Hypothalamus (tissue), 51 donors: ENCODE data around the gene TRIM4.
"Not testable (repeated sequence)": the region's sequence is repeated elsewhere in the genome, so short reads cannot be mapped to it uniquely, and the experiment has no call there.

Experiments
- DNase-seq, 51 donors: peaks; one replicate each; lab custom pipeline; 2025; lab: John Stamatoyannopoulos, UW

TRIM4 gene

GRCh38 chr7:99918959-99919813 is at the start of gene TRIM4:
Gene TRIM4, minus strand, starts transcription at chr7:99919530. Its CDS starts 129 bp downstream, at chr7:99919401.
- peak; percentile 34 to 95 (median 87) for DNase-seq

GRCh38 chr7:99958564-99959227 is 39.4 kb upstream of the TRIM4 start:
- DNase-seq, result no peak

- DNase-seq, result no peak
Observed at GRCh38 chr7:99955247-99955646, 35.9 kb upstream of the TRIM4 start.

- not testable (repeated sequence) for DNase-seq
Observed at GRCh38 chr7:99954643-99955042, 35.3 kb upstream of the TRIM4 start.

- DNase-seq, result no peak
Observed at GRCh38 chr7:99953649-99954048, 34.3 kb upstream of the TRIM4 start.

- not testable (repeated sequence) for DNase-seq
Observed at GRCh38 chr7:99952649-99953048, 33.3 kb upstream of the TRIM4 start.

GRCh38 chr7:99950819-99951218 is 31.5 kb upstream of the TRIM4 start:
- DNase-seq, result not testable (repeated sequence)

- DNase-seq, result no peak
Observed at GRCh38 chr7:99949645-99950228, 30.4 kb upstream of the TRIM4 start.

- no peak for DNase-seq
Observed at GRCh38 chr7:99947608-99948007, 28.3 kb upstream of the TRIM4 start.

- no peak for DNase-seq
Observed at GRCh38 chr7:99944497-99945070, 25.3 kb upstream of the TRIM4 start.

- DNase-seq, result no peak
Observed at GRCh38 chr7:99943641-99944496, 24.5 kb upstream of the TRIM4 start.

GRCh38 chr7:99938296-99938695 is 19.0 kb upstream of the TRIM4 start:
- DNase-seq, result no peak

- not testable (repeated sequence) for DNase-seq
Observed at GRCh38 chr7:99935009-99935408, 15.7 kb upstream of the TRIM4 start.

GRCh38 chr7:99930376-99930775 is 11.0 kb upstream of the TRIM4 start:
- no peak for DNase-seq

- DNase-seq, result no peak
Observed at GRCh38 chr7:99929730-99930053, 10.4 kb upstream of the TRIM4 start.

- peak in 28 of 51 donors; percentile 1 to 51 (median 13) for DNase-seq
Observed at GRCh38 chr7:99928994-99929729, 9.8 kb upstream of the TRIM4 start, which contains the start of gene GJC3. Gene GJC3, minus strand, starts transcription at chr7:99929620. Its CDS starts 0 bp downstream, at chr7:99929620.

GRCh38 chr7:99928188-99928587 is 8.9 kb upstream of the TRIM4 start:
- no peak for DNase-seq

GRCh38 chr7:99927536-99927935 is 8.2 kb upstream of the TRIM4 start:
- DNase-seq, result no peak

- DNase-seq, result no peak
Observed at GRCh38 chr7:99926321-99926720, 7.0 kb upstream of the TRIM4 start.

- DNase-seq, result no peak
Observed at GRCh38 chr7:99923200-99923599, 3.9 kb upstream of the TRIM4 start.
